ENCODE results near the gene GPD1L. TPM values are rescaled to one million over a fixed set of nuclear protein-coding genes. Genes with fewer than 3 reads are reported as not detected.

The GPD1L gene
- total and polyA plus RNA-seq, 4 experiments from 2014 or later = 20.6 to 32.5 (median 23.5) TPM

DNA sequence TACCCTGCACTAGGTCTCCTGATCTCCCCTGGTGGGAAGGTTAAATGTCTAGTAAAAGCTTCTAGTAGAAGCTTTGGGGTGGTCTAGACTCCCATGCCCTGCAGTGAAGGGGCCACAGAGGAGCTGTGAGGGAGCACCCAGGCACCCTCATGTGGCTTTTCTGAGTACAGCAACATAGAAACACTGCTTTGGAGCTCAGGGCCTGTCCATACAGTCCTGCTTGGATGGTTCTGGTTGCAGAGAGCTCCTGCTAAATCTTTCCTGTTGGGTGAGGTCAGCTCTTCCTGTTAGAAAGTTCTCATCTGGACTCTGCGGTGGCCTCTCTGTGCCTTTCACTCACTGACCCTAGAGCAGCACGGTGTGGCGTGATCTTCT lies 47.8 kb downstream of the GPD1L start:
- no peaks in the 10 kb centered on the region for H3K9me3 ChIP-seq (ENCODE audit: control insufficient read depth in 1 of 2, low read length in 2 of 2)
- H3K27me3 ChIP-seq (ENCODE audit: insufficient read depth, low read length) = no peaks in the 10 kb centered on the region
- no peaks in the 10 kb centered on the region for H3K4me1 ChIP-seq (ENCODE audit: insufficient read depth, low read length)
- CTCF ChIA-PET (ENCODE audit: partially characterized antibody) = interaction anchor here (1.0 to 2.0 kb wide), 6 partner anchors 8 to 137 kb away, joined by 3 to 9 read pairs (median 4); no protein-coding TSS in a partner anchor
- POLR2A ChIA-PET (ENCODE audit: partially characterized antibody) = no interaction called here
- no peak for DNase-seq
- Mint-ChIP-seq H3K27ac (peak overlapping the region in 1 of 7 donors; percentile 67), H3K4me3 (no peak overlapping the region), H3K4me1 (no peaks in the 10 kb centered on the region), H3K36me3 (peaks cover 48 to 70% of the 10 kb centered on the region in 2 donors), H3K9me3 (no peaks in the 10 kb centered on the region), H3K27me3 (no peaks in the 10 kb centered on the region)
- H3K36me3 ChIP-seq (ENCODE audit: insufficient read depth, low read length) = peaks cover 23% of the 10 kb centered on the region
- H3K27ac ChIP-seq (ENCODE audit: low read depth, low read length) = no peak overlapping the region
- no peak overlapping the region for H3K4me3 ChIP-seq (ENCODE audit: low read length in 2 of 2)
- intact Hi-C loops (cut with micrococcal nuclease) = no loop called here

GRCh38 chr3:32155117-32155516 lies 48.7 kb downstream of the GPD1L start:
- no peaks in the 10 kb centered on the region for H3K27me3 Mint-ChIP-seq
- Histone ChIP-seq H3K4me1 (ENCODE audit: insufficient read depth, low read length) (no peaks in the 10 kb centered on the region), H3K9me3 (ENCODE audit: control insufficient read depth in 1 of 2, low read length in 2 of 2) (no peaks in the 10 kb centered on the region), H3K4me3 (ENCODE audit: low read length in 2 of 2) (no peak overlapping the region), H3K27me3 (ENCODE audit: insufficient read depth, low read length) (no peaks in the 10 kb centered on the region), H3K27ac (ENCODE audit: low read depth, low read length) (no peak overlapping the region), H3K36me3 (ENCODE audit: insufficient read depth, low read length) (peaks cover 27% of the 10 kb centered on the region)
- DNase-seq = no peak
- ChIA-PET CTCF (ENCODE audit: partially characterized antibody) (interaction anchor here (1.0 to 2.0 kb wide), 5 partner anchors 9 to 138 kb away, joined by 3 to 9 read pairs (median 5); no protein-coding TSS in a partner anchor), POLR2A (ENCODE audit: partially characterized antibody) (no interaction called here)
- no peaks in the 10 kb centered on the region for H3K4me1 Mint-ChIP-seq
- intact Hi-C loops (cut with micrococcal nuclease) = no loop called here
- peak overlapping the region in 1 of 7 donors; percentile 43 for H3K27ac Mint-ChIP-seq
- H3K36me3 Mint-ChIP-seq = peaks cover 52 to 69% of the 10 kb centered on the region in 2 donors
- H3K4me3 Mint-ChIP-seq = no peak overlapping the region
- no peaks in the 10 kb centered on the region for H3K9me3 Mint-ChIP-seq

GRCh38 chr3:32157600-32158264 lies 51.3 kb downstream of the GPD1L start:
- H3K36me3 ChIP-seq (ENCODE audit: insufficient read depth, low read length) = peaks cover 14% of the 10 kb centered on the region
- DNase-seq = no peak
- H3K9me3 ChIP-seq (ENCODE audit: control insufficient read depth in 1 of 2, low read length in 2 of 2) = no peaks in the 10 kb centered on the region
- no peak overlapping the region for H3K4me3 ChIP-seq (ENCODE audit: low read length in 2 of 2)
- H3K27me3 ChIP-seq (ENCODE audit: insufficient read depth, low read length) = no peaks in the 10 kb centered on the region
- H3K36me3 Mint-ChIP-seq = peaks cover 56 to 71% of the 10 kb centered on the region in 2 donors
- H3K27ac ChIP-seq (ENCODE audit: low read depth, low read length) = no peak overlapping the region
- no peaks in the 10 kb centered on the region for H3K4me1 Mint-ChIP-seq
- no peaks in the 10 kb centered on the region for H3K9me3 Mint-ChIP-seq
- intact Hi-C loops (cut with micrococcal nuclease) = no loop called here
- H3K27me3 Mint-ChIP-seq = no peaks in the 10 kb centered on the region
- ChIA-PET POLR2A (ENCODE audit: partially characterized antibody) (no interaction called here), CTCF (ENCODE audit: partially characterized antibody) (interaction anchor here (2.5 kb wide), 1 partner anchor 19 kb away, joined by 9 read pairs; no protein-coding TSS in a partner anchor)
- H3K27ac Mint-ChIP-seq = peak overlapping the region in 1 of 7 donors; percentile 23
- no peak overlapping the region for H3K4me3 Mint-ChIP-seq
- no peaks in the 10 kb centered on the region for H3K4me1 ChIP-seq (ENCODE audit: insufficient read depth, low read length)

GRCh38 chr3:32160706-32161214 lies 54.3 kb downstream of the GPD1L start:
- H3K4me3 ChIP-seq (ENCODE audit: low read length in 2 of 2) = no peak overlapping the region
- no peak overlapping the region for H3K27ac ChIP-seq (ENCODE audit: low read depth, low read length)
- H3K9me3 ChIP-seq (ENCODE audit: control insufficient read depth in 1 of 2, low read length in 2 of 2) = no peaks in the 10 kb centered on the region
- no peaks in the 10 kb centered on the region for H3K9me3 Mint-ChIP-seq
- H3K27me3 Mint-ChIP-seq = no peaks in the 10 kb centered on the region
- ChIA-PET CTCF (ENCODE audit: partially characterized antibody) (interaction anchor here (1.4 to 1.9 kb wide), 2 partner anchors 16 to 18 kb away, joined by 3 to 4 read pairs; no protein-coding TSS in a partner anchor), POLR2A (ENCODE audit: partially characterized antibody) (no interaction called here)
- H3K27ac Mint-ChIP-seq = no peak overlapping the region
- DNase-seq = no peak
- peaks cover 68 to 77% of the 10 kb centered on the region in 2 donors for H3K36me3 Mint-ChIP-seq
- peaks cover 11% of the 10 kb centered on the region for H3K36me3 ChIP-seq (ENCODE audit: insufficient read depth, low read length)
- intact Hi-C loops (cut with micrococcal nuclease) = no loop called here
- no peaks in the 10 kb centered on the region for H3K4me1 ChIP-seq (ENCODE audit: insufficient read depth, low read length)
- no peaks in the 10 kb centered on the region for H3K4me1 Mint-ChIP-seq
- H3K27me3 ChIP-seq (ENCODE audit: insufficient read depth, low read length) = no peaks in the 10 kb centered on the region
- peak overlapping the region in 1 of 8 donors; percentile 41 for H3K4me3 Mint-ChIP-seq

GRCh38 chr3:32165442-32165841 lies 59.0 kb downstream of the GPD1L start:
- H3K4me3 Mint-ChIP-seq = no peak overlapping the region
- H3K4me1 ChIP-seq (ENCODE audit: insufficient read depth, low read length) = no peaks in the 10 kb centered on the region
- H3K27ac Mint-ChIP-seq = peak overlapping the region in 1 of 7 donors; percentile 22
- H3K4me3 ChIP-seq (ENCODE audit: low read length in 2 of 2) = no peak overlapping the region
- H3K27me3 Mint-ChIP-seq = no peaks in the 10 kb centered on the region
- H3K27me3 ChIP-seq (ENCODE audit: insufficient read depth, low read length) = no peaks in the 10 kb centered on the region
- no peak overlapping the region for H3K27ac ChIP-seq (ENCODE audit: low read depth, low read length)
- H3K9me3 ChIP-seq (ENCODE audit: control insufficient read depth in 1 of 2, low read length in 2 of 2) = no peaks in the 10 kb centered on the region
- peaks cover 22% of the 10 kb centered on the region for H3K36me3 ChIP-seq (ENCODE audit: insufficient read depth, low read length)
- CTCF ChIA-PET (ENCODE audit: partially characterized antibody) = interaction anchor here (1.7 kb wide), 1 partner anchor 11 kb away, joined by 10 read pairs; no protein-coding TSS in a partner anchor
- intact Hi-C loops (cut with micrococcal nuclease) = no loop called here
- H3K36me3 Mint-ChIP-seq = peaks cover 73 to 75% of the 10 kb centered on the region in 2 donors
- no peaks in the 10 kb centered on the region for H3K4me1 Mint-ChIP-seq
- peaks cover 0 to 11% (median 2%) of the 10 kb centered on the region in 8 donors for H3K9me3 Mint-ChIP-seq
- POLR2A ChIA-PET (ENCODE audit: partially characterized antibody) = no interaction called here
- no peak for DNase-seq

GRCh38 chr3:32166654-32167053 lies 60.2 kb downstream of the GPD1L start:
- DNase-seq = no peak
- H3K4me3 Mint-ChIP-seq = no peak overlapping the region
- H3K9me3 ChIP-seq (ENCODE audit: control insufficient read depth in 1 of 2, low read length in 2 of 2) = no peaks in the 10 kb centered on the region
- H3K4me1 ChIP-seq (ENCODE audit: insufficient read depth, low read length) = no peaks in the 10 kb centered on the region
- no peaks in the 10 kb centered on the region for H3K4me1 Mint-ChIP-seq
- intact Hi-C loops (cut with micrococcal nuclease) = no loop called here
- ChIA-PET POLR2A (ENCODE audit: partially characterized antibody) (no interaction called here), CTCF (ENCODE audit: partially characterized antibody) (interaction anchor here (1.4 kb wide), 1 partner anchor 9 kb away, joined by 3 read pairs; no protein-coding TSS in a partner anchor)
- peaks cover 0 to 21% (median 9%) of the 10 kb centered on the region in 8 donors for H3K9me3 Mint-ChIP-seq
- H3K27me3 ChIP-seq (ENCODE audit: insufficient read depth, low read length) = no peaks in the 10 kb centered on the region
- H3K36me3 ChIP-seq (ENCODE audit: insufficient read depth, low read length) = peaks cover 22% of the 10 kb centered on the region
- H3K27ac ChIP-seq (ENCODE audit: low read depth, low read length) = no peak overlapping the region
- no peak overlapping the region for H3K27ac Mint-ChIP-seq
- no peak overlapping the region for H3K4me3 ChIP-seq (ENCODE audit: low read length in 2 of 2)
- no peaks in the 10 kb centered on the region for H3K27me3 Mint-ChIP-seq
- H3K36me3 Mint-ChIP-seq = peaks cover 67 to 70% of the 10 kb centered on the region in 2 donors

DNA sequence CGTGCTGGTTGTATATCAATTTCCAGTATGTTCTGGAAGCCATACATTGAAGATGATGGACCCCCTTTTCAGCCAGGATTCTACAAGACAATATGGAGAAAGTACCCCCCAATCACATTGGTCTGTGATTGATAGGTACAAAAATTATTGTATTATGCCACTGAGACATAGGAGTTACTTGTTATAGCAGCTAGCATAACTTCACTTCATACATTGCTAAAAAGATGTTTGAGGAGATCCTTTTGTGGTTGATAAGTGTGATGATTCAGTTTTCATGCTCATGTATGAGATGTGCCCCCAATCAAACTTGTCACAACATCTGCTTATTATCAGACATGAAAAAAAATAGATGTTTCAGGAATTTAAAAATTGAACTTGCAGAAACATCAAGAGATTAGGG lies 66.0 kb downstream of the GPD1L start:
- Histone ChIP-seq H3K36me3 (ENCODE audit: insufficient read depth, low read length) (no peaks in the 10 kb centered on the region), H3K4me1 (ENCODE audit: insufficient read depth, low read length) (peaks cover 7% of the 10 kb centered on the region), H3K27me3 (ENCODE audit: insufficient read depth, low read length) (no peaks in the 10 kb centered on the region), H3K4me3 (ENCODE audit: low read length in 2 of 2) (no peak overlapping the region), H3K9me3 (ENCODE audit: control insufficient read depth in 1 of 2, low read length in 2 of 2) (no peaks in the 10 kb centered on the region), H3K27ac (ENCODE audit: low read depth, low read length) (no peak overlapping the region)
- intact Hi-C loops (cut with micrococcal nuclease) = no loop called here
- H3K4me3 Mint-ChIP-seq = no peak overlapping the region
- H3K36me3 Mint-ChIP-seq = peaks cover 24 to 37% of the 10 kb centered on the region in 2 donors
- no peak for DNase-seq
- ChIA-PET CTCF (ENCODE audit: partially characterized antibody) (interaction anchor here (0.6 to 1.4 kb wide), 5 partner anchors 9 to 417 kb away, joined by 3 to 5 read pairs (median 3); no protein-coding TSS in a partner anchor), POLR2A (ENCODE audit: partially characterized antibody) (no interaction called here)
- peaks cover 0 to 31% (median 15%) of the 10 kb centered on the region in 8 donors for H3K9me3 Mint-ChIP-seq
- H3K27me3 Mint-ChIP-seq = no peaks in the 10 kb centered on the region
- peaks cover 6 to 7% (median 7%) of the 10 kb centered on the region in 4 donors for H3K4me1 Mint-ChIP-seq
- no peak overlapping the region for H3K27ac Mint-ChIP-seq

Measured in CD4-positive, alpha-beta memory T cell (primary cell).